Neural progenitor cell (in vitro differentiated cells): ENCODE data around the gene KRT76. TPM values are rescaled to one million over a fixed set of nuclear protein-coding genes. Genes with fewer than 3 reads are reported as not detected.
A peak's percentile ranks its signal among the peaks of the same experiment; 100 is the strongest.

Experiments used
- DNase-seq: peaks from one replicate; pipeline ENCODE4 v3.0.0-alpha.2; 2016; ENCODE audit warnings: low spot score
- H2AFZ ChIP-seq: fragments of 200-600 bp; sonication (generic); replicated peaks from 2 replicates; pipeline ENCODE4 v1.6.1; 2016; ENCODE audit warnings: antibody characterized with exemption
- H3F3A ChIP-seq: fragments of 200-600 bp; sonication (generic); 2 replicates; pipeline ENCODE4 v1.6.1; 2016; ENCODE audit warnings: antibody characterized with exemption, low read depth
- H3K27ac ChIP-seq: fragments of 200-600 bp; sonication (generic); 2 replicates; pipeline ENCODE4 v1.5.1; 2016; ENCODE audit warnings: mild to moderate bottlenecking
- H3K27me3 ChIP-seq: fragments of 200-600 bp; sonication (generic); 2 replicates; pipeline ENCODE4 v1.6.1; 2016; ENCODE audit warnings: mild to moderate bottlenecking, moderate library complexity
- H3K36me3 ChIP-seq: fragments of 200-600 bp; sonication (generic); 2 replicates; pipeline ENCODE4 v1.5.1; 2016
- H3K4me1 ChIP-seq: fragments of 200-600 bp; sonication (generic); 2 replicates; pipeline ENCODE4 v1.6.1; 2016; ENCODE audit warnings: mixed run types
- H3K4me2 ChIP-seq: fragments of 200-600 bp; sonication (generic); 2 replicates; pipeline ENCODE4 v1.6.1; 2016
- H3K4me3 ChIP-seq: fragments of 200-600 bp; sonication (generic); 2 replicates; pipeline ENCODE4 v1.5.1; 2016
- H3K79me2 ChIP-seq: fragments of 200-600 bp; sonication (generic); 2 replicates; pipeline ENCODE4 v1.6.1; 2016; ENCODE audit warnings: low read depth
- H3K9ac ChIP-seq: fragments of 200-600 bp; sonication (generic); 2 replicates; pipeline ENCODE4 v1.6.1; 2016
- H3K9me3 ChIP-seq: fragments of 200-600 bp; sonication (generic); 2 replicates; pipeline ENCODE4 v1.5.1; 2016; ENCODE audit warnings: low read depth
- H4K20me1 ChIP-seq: fragments of 200-600 bp; sonication (generic); 2 replicates; pipeline ENCODE4 v1.6.1; 2016; ENCODE audit warnings: low read depth
- H3K27ac Mint-ChIP-seq: 3 replicates; pipeline ENCODE4 v1.8.0; 2021; ENCODE audit warnings: mixed read lengths
- H3K27me3 Mint-ChIP-seq: 2 replicates; pipeline ENCODE4 v1.8.0; 2022; ENCODE audit warnings: low read depth, mild to moderate bottlenecking, inconsistent platforms, moderate library complexity, mixed read lengths; ENCODE audit not compliant: insufficient read depth
- H3K36me3 Mint-ChIP-seq: 3 replicates; pipeline ENCODE4 v1.8.0; 2021; ENCODE audit warnings: mixed read lengths
- H3K4me1 Mint-ChIP-seq: 3 replicates; pipeline ENCODE4 v1.8.0; 2021; ENCODE audit warnings: mixed read lengths
- H3K4me3 Mint-ChIP-seq: 3 replicates; pipeline ENCODE4 v1.8.0; 2021; ENCODE audit warnings: mild to moderate bottlenecking, moderate library complexity, mixed read lengths
- H3K9me3 Mint-ChIP-seq: 3 replicates; pipeline ENCODE4 v1.8.0; 2020; ENCODE audit warnings: mixed read lengths
- CTCF ChIP-seq: fragments of 200-600 bp; sonication (generic); IDR thresholded peaks from 2 replicates; pipeline ENCODE4 v1.5.1; 2017; ENCODE audit warnings: antibody characterized with exemption, mild to moderate bottlenecking
- EZH2 ChIP-seq: fragments of 200-600 bp; sonication (generic); IDR thresholded peaks from 2 replicates; pipeline ENCODE4 v1.6.1; 2017; ENCODE audit warnings: antibody characterized with exemption, mild to moderate bottlenecking, moderate library complexity
- EZH2phosphoT487 ChIP-seq: fragments of 200-600 bp; sonication (generic); IDR thresholded peaks from 2 replicates; pipeline ENCODE4 v1.6.1; 2017; ENCODE audit warnings: antibody characterized with exemption
- total RNA-seq: library from RNA; depleted of rRNA; stranded (reverse); fragments of >200 nt; gene quantifications from 2 replicates; pipeline ENCODE4 v1.2.3, GENCODE V29; 2015; ENCODE audit warnings: low replicate concordance

The KRT76 gene
- total RNA-seq, 1 donor from 2014 or later = not detected

GRCh38 chr12:52818887-52819420 is 41.8 kb upstream of the KRT76 start:
- Histone ChIP-seq H4K20me1 (no peaks in the 10 kb centered on the region), H3K27ac (peak overlapping the region; percentile 65), H3F3A (peaks cover 12% of the 10 kb centered on the region), H3K9me3 (no peaks in the 10 kb centered on the region), H3K4me1 (peaks cover 40% of the 10 kb centered on the region), H3K79me2 (no peaks in the 10 kb centered on the region), H3K36me3 (no peaks in the 10 kb centered on the region), H3K4me2 (peak overlapping the region; percentile 45), H3K9ac (no peak overlapping the region), H3K27me3 (no peaks in the 10 kb centered on the region), H2AFZ (no peak overlapping the region), H3K4me3 (no peak overlapping the region)
- TF ChIP-seq EZH2 = no peak
- no peak for TF ChIP-seq EZH2phosphoT487
- no peak for TF ChIP-seq CTCF
- H3K4me1 Mint-ChIP-seq = peaks cover 25% of the 10 kb centered on the region
- H3K36me3 Mint-ChIP-seq = no peaks in the 10 kb centered on the region
- no peak for DNase-seq
- H3K27me3 Mint-ChIP-seq = peaks cover 15% of the 10 kb centered on the region
- no peak overlapping the region for H3K4me3 Mint-ChIP-seq
- no peaks in the 10 kb centered on the region for H3K9me3 Mint-ChIP-seq
- no peak overlapping the region for H3K27ac Mint-ChIP-seq

- Histone ChIP-seq H3K79me2 (no peaks in the 10 kb centered on the region), H2AFZ (no peak overlapping the region), H3K4me1 (peaks cover 40% of the 10 kb centered on the region), H3K9ac (no peak overlapping the region), H4K20me1 (no peaks in the 10 kb centered on the region), H3K4me3 (no peak overlapping the region), H3F3A (peaks cover 12% of the 10 kb centered on the region), H3K36me3 (no peaks in the 10 kb centered on the region), H3K4me2 (peak overlapping the region; percentile 45), H3K27ac (peak overlapping the region; percentile 65), H3K9me3 (no peaks in the 10 kb centered on the region), H3K27me3 (no peaks in the 10 kb centered on the region)
- Mint-ChIP-seq H3K27ac (peak overlapping the region; percentile 75), H3K36me3 (no peaks in the 10 kb centered on the region), H3K9me3 (no peaks in the 10 kb centered on the region), H3K27me3 (peaks cover 15% of the 10 kb centered on the region), H3K4me1 (peaks cover 25% of the 10 kb centered on the region), H3K4me3 (no peak overlapping the region)
- TF ChIP-seq CTCF = no peak
- no peak for TF ChIP-seq EZH2
- no peak for TF ChIP-seq EZH2phosphoT487
- DNase-seq = peak; percentile 87
Measured at GRCh38 chr12:52818388-52818787, 41.2 kb upstream of the KRT76 start.

- peaks cover 12% of the 10 kb centered on the region for H3F3A ChIP-seq
- H3K4me1 ChIP-seq = peaks cover 40% of the 10 kb centered on the region
- H3K9me3 Mint-ChIP-seq = no peaks in the 10 kb centered on the region
- no peaks in the 10 kb centered on the region for H4K20me1 ChIP-seq
- peaks cover 25% of the 10 kb centered on the region for H3K4me1 Mint-ChIP-seq
- no peak overlapping the region for H2AFZ ChIP-seq
- no peak overlapping the region for H3K27ac ChIP-seq
- H3K4me3 Mint-ChIP-seq = no peak overlapping the region
- H3K27me3 Mint-ChIP-seq = peaks cover 13% of the 10 kb centered on the region
- H3K4me2 ChIP-seq = no peak overlapping the region
- H3K79me2 ChIP-seq = no peaks in the 10 kb centered on the region
- no peak overlapping the region for H3K9ac ChIP-seq
- TF ChIP-seq EZH2 = no peak
- TF ChIP-seq CTCF = no peak
- H3K4me3 ChIP-seq = no peak overlapping the region
- H3K27ac Mint-ChIP-seq = no peak overlapping the region
- no peaks in the 10 kb centered on the region for H3K9me3 ChIP-seq
- H3K36me3 Mint-ChIP-seq = no peaks in the 10 kb centered on the region
- no peaks in the 10 kb centered on the region for H3K36me3 ChIP-seq
- DNase-seq = no peak
- H3K27me3 ChIP-seq = no peaks in the 10 kb centered on the region
Measured at GRCh38 chr12:52817699-52818238, 40.6 kb upstream of the KRT76 start.
